Measurements from ENCODE around the gene KIZ. TPM values are rescaled to one million over a fixed set of nuclear protein-coding genes. Genes with fewer than 3 reads are reported as not detected.

The KIZ gene
- total RNA-seq, 1 experiment from 2014 or later = 17.6 TPM

- Histone ChIP-seq H3K27me3 (ENCODE audit: insufficient read depth, low read length) (no peaks in the 10 kb centered on the region), H3K79me2 (ENCODE audit: insufficient read depth, low read length) (no peaks in the 10 kb centered on the region), H2AFZ (ENCODE audit: low read depth, low read length, poor library complexity, severe bottlenecking) (no peak overlapping the region), H3K27ac (ENCODE audit: low read depth, low read length) (no peak overlapping the region), H3K4me2 (ENCODE audit: low read length) (no peak overlapping the region), H4K20me1 (ENCODE audit: insufficient read depth) (no peaks in the 10 kb centered on the region), H3K9ac (ENCODE audit: low read length) (no peak overlapping the region), H3K4me1 (ENCODE audit: control insufficient read depth in 1 of 2, insufficient read depth in 2 of 2, low read length in 2 of 2) (no peaks in the 10 kb centered on the region), H3K9me3 (ENCODE audit: control insufficient read depth in 1 of 2, insufficient read depth in 1 of 2, low read depth in 1 of 2, low read length in 2 of 2) (no peaks in the 10 kb centered on the region), H3K4me3 (replicated peaks in 1 of 2; ENCODE audit: low read depth in 1 of 2, low read length in 2 of 2) (no peak overlapping the region), H3K9me2 (ENCODE audit: insufficient read depth) (no peaks in the 10 kb centered on the region), H3K36me3 (ENCODE audit: control insufficient read depth in 1 of 2, insufficient read depth in 2 of 2, low read length in 2 of 2) (0 out of 4 replicates have a peak, but pooled peaks cover 0 to 3% of the 10 kb centered on the region in 2 experiments)
- ChIA-PET RAD21 (ENCODE audit: low non-redundant PET in 1 of 2, low total read pairs in 2 of 2, uncharacterized antibody in 2 of 2, unreplicated experiment in 2 of 2) (no interaction called here), CTCF (no interaction called here), POLR2A (no interaction called here)
- no peak for ATAC-seq
- no TSS peak for BruUV-seq (replicated peaks)
- DNase-seq (ENCODE audit: low read depth, low spot score) = no peak
- TF ChIP-seq, protein P1, sequence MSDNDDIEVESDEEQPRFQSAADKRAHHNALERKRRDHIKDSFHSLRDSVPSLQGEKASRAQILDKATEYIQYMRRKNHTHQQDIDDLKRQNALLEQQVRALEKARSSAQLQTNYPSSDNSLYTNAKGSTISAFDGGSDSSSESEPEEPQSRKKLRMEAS (IDR thresholded peaks at IDR 0.05) = no peak
- no peak for TF ChIP-seq POLR2A (IDR thresholded peaks at IDR 0.05; ENCODE audit: borderline replicate concordance, extremely low read depth, insufficient read depth, insufficient read length)
- no peak for TF ChIP-seq REST (IDR thresholded peaks at IDR 0.05; ENCODE audit: low read depth)
- no peak for TF ChIP-seq ZFX (IDR thresholded peaks at IDR 0.05)
- TF ChIP-seq SRF (IDR thresholded peaks at IDR 0.05; ENCODE audit: low read depth) = no peak
- TF ChIP-seq ZNF274 (IDR thresholded peaks at IDR 0.05; ENCODE audit: low read depth, low read length) = no peak
- TF ChIP-seq POLR2AphosphoS5 (IDR thresholded peaks at IDR 0.05; ENCODE audit: low read depth, low read length) = no peak
- TF ChIP-seq SIN3A (IDR thresholded peaks at IDR 0.05; ENCODE audit: low read depth) = no peak
- no peak for TF ChIP-seq ATF3 (IDR thresholded peaks at IDR 0.05)
- TF ChIP-seq EZH2 (IDR thresholded peaks at IDR 0.05) = no peak
- TF ChIP-seq RAD21 (IDR thresholded peaks at IDR 0.05; ENCODE audit: low read depth) = no peak
- no peak for TF ChIP-seq CEBPB (IDR thresholded peaks at IDR 0.05; ENCODE audit: low read depth)
- TF ChIP-seq YY1 (IDR thresholded peaks at IDR 0.05; ENCODE audit: extremely low read depth, insufficient replicate concordance, low read depth, low read length) = no peak
- TF ChIP-seq, protein P2, sequence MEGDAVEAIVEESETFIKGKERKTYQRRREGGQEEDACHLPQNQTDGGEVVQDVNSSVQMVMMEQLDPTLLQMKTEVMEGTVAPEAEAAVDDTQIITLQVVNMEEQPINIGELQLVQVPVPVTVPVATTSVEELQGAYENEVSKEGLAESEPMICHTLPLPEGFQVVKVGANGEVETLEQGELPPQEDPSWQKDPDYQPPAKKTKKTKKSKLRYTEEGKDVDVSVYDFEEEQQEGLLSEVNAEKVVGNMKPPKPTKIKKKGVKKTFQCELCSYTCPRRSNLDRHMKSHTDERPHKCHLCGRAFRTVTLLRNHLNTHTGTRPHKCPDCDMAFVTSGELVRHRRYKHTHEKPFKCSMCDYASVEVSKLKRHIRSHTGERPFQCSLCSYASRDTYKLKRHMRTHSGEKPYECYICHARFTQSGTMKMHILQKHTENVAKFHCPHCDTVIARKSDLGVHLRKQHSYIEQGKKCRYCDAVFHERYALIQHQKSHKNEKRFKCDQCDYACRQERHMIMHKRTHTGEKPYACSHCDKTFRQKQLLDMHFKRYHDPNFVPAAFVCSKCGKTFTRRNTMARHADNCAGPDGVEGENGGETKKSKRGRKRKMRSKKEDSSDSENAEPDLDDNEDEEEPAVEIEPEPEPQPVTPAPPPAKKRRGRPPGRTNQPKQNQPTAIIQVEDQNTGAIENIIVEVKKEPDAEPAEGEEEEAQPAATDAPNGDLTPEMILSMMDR (IDR thresholded peaks at IDR 0.05 in 2 of 3, conservative IDR thresholded peaks at IDR 0.05 in 1 of 3; ENCODE audit: borderline replicate concordance in 1 of 3, insufficient read depth in 1 of 3, low read depth in 2 of 3, low read length in 2 of 3) = no peak
- intact Hi-C loops (cut with micrococcal nuclease) = no loop called here
Observed at GRCh38 chr20:21133404-21133803, 7.5 kb downstream of the KIZ start.
